H9 (cell line): ENCODE measurements around the gene ELOVL6. TPM values are rescaled to one million over a fixed set of nuclear protein-coding genes. Genes with fewer than 3 reads are reported as not detected.

Experiments
- DNase-seq: peaks from one replicate; pipeline ENCODE4 v3.0.0-alpha.2; 2017
- H2AFZ ChIP-seq: one replicate; pipeline ENCODE4 v1.6.1; 2013; ENCODE audit warnings: mild to moderate bottlenecking, low read length, control low read depth, moderate library complexity
- H2AK5ac ChIP-seq: 2 replicates; pipeline ENCODE4 v1.6.1; 2013; ENCODE audit warnings: low read length, control low read depth, mixed read lengths; ENCODE audit not compliant: insufficient read length
- H2BK120ac ChIP-seq: one replicate; pipeline ENCODE4 v1.6.1; 2013; ENCODE audit warnings: low read depth, mild to moderate bottlenecking, low read length, control low read depth, inconsistent platforms; ENCODE audit not compliant: poor library complexity, severe bottlenecking
- H2BK12ac ChIP-seq: 2 replicates; pipeline ENCODE4 v1.6.1; 2013; ENCODE audit warnings: low read length, control low read depth, mixed read lengths, low read depth; ENCODE audit not compliant: insufficient read length
- H2BK15ac ChIP-seq: 2 replicates; pipeline ENCODE4 v1.6.1; 2013; ENCODE audit warnings: low read depth, low read length, control low read depth
- H2BK20ac ChIP-seq: one replicate; pipeline ENCODE4 v1.6.1; 2013; ENCODE audit warnings: low read depth, mild to moderate bottlenecking, low read length, control low read depth, inconsistent platforms; ENCODE audit not compliant: poor library complexity, severe bottlenecking
- H2BK5ac ChIP-seq: 2 replicates; pipeline ENCODE4 v1.6.1; 2013; ENCODE audit warnings: low read length, control low read depth, mixed read lengths; ENCODE audit not compliant: insufficient read length
- H3K14ac ChIP-seq: 2 replicates; pipeline ENCODE4 v1.6.1; 2013; ENCODE audit warnings: low read length, control low read depth; ENCODE audit not compliant: insufficient read depth
- H3K18ac ChIP-seq: 2 replicates; pipeline ENCODE4 v1.6.1; 2013; ENCODE audit warnings: low read depth, mild to moderate bottlenecking, mixed read lengths, low read length, control low read depth; ENCODE audit not compliant: insufficient read length
- H3K23ac ChIP-seq: 2 replicates; pipeline ENCODE4 v1.6.1; 2013; ENCODE audit warnings: low read length, control low read depth, mixed read lengths, low read depth; ENCODE audit not compliant: insufficient read length
- H3K23me2 ChIP-seq: 2 replicates; pipeline ENCODE4 v1.6.1; 2013; ENCODE audit warnings: low read depth, mild to moderate bottlenecking, mixed read lengths, low read length, control low read depth; ENCODE audit not compliant: insufficient read length, poor library complexity, severe bottlenecking
- H3K27ac ChIP-seq: 2 replicates; pipeline ENCODE4 v1.5.1; 2013; ENCODE audit warnings: low read length, control low read depth, mixed read lengths, low read depth; ENCODE audit not compliant: insufficient read length
- H3K27me3 ChIP-seq: 2 replicates; pipeline ENCODE4 v1.6.1; 2013; ENCODE audit warnings: low read length, control low read depth, inconsistent platforms; ENCODE audit not compliant: insufficient read depth
- H3K4ac ChIP-seq: 2 replicates; pipeline ENCODE4 v1.6.1; 2013; ENCODE audit warnings: low read depth, mild to moderate bottlenecking, control low read depth, inconsistent platforms, low read length, moderate library complexity
- H3K4me1 ChIP-seq: 2 replicates; pipeline ENCODE4 v1.6.1; 2013; ENCODE audit warnings: low read length, control low read depth, inconsistent platforms; ENCODE audit not compliant: insufficient read depth
- H3K4me2 ChIP-seq: 2 replicates; pipeline ENCODE4 v1.6.1; 2013; ENCODE audit warnings: low read length, control low read depth, mixed read lengths; ENCODE audit not compliant: insufficient read length, insufficient read depth
- H3K56ac ChIP-seq: 2 replicates; pipeline ENCODE4 v1.6.1; 2013; ENCODE audit warnings: low read depth, mild to moderate bottlenecking, mixed read lengths, low read length, control low read depth; ENCODE audit not compliant: insufficient read length
- H3K79me1 ChIP-seq: 2 replicates; pipeline ENCODE4 v1.6.1; 2013; ENCODE audit warnings: low read depth, mild to moderate bottlenecking, moderate library complexity, low read length, control low read depth, inconsistent platforms; ENCODE audit not compliant: insufficient read depth, poor library complexity, severe bottlenecking
- H3K79me2 ChIP-seq: 2 replicates; pipeline ENCODE4 v1.6.1; 2013; ENCODE audit warnings: low read length, control low read depth, inconsistent platforms; ENCODE audit not compliant: insufficient read depth
- H3K9ac ChIP-seq: 2 replicates; pipeline ENCODE4 v1.6.1; 2013; ENCODE audit warnings: low read length, control low read depth, mixed read lengths; ENCODE audit not compliant: insufficient read length; ENCODE audit errors: extremely low read depth
- H3K9me3 ChIP-seq: one replicate; pipeline ENCODE4 v1.6.1; 2013; ENCODE audit warnings: low read depth, low read length, inconsistent platforms; ENCODE audit not compliant: control insufficient read depth
- H3T11ph ChIP-seq: one replicate; pipeline ENCODE4 v1.6.1; 2013; ENCODE audit warnings: mild to moderate bottlenecking, low read length, control low read depth, inconsistent platforms
- H4K20me1 ChIP-seq: one replicate; pipeline ENCODE4 v1.6.1; 2013; ENCODE audit not compliant: control insufficient read depth, insufficient read length, insufficient read depth
- H4K5ac ChIP-seq: 2 replicates; pipeline ENCODE4 v1.6.1; 2013; ENCODE audit warnings: low read depth, mild to moderate bottlenecking, mixed read lengths, low read length, control low read depth; ENCODE audit not compliant: insufficient read length
- H4K8ac ChIP-seq: replicated peaks from 2 replicates; pipeline ENCODE4 v1.6.1; 2013; ENCODE audit warnings: low read length, control low read depth, mixed read lengths, low read depth; ENCODE audit not compliant: insufficient read length
- H4K91ac ChIP-seq: 2 replicates; pipeline ENCODE4 v1.6.1; 2013; ENCODE audit warnings: low read depth, mild to moderate bottlenecking, moderate library complexity, mixed read lengths, low read length, control low read depth; ENCODE audit not compliant: insufficient read length
- H3K27ac Mint-ChIP-seq, 3 experiments: 2 replicates in 2 of 3; 3 replicates in 1 of 3; pipeline ENCODE4 v1.8.0; 2020 to 2021; ENCODE audit warnings: mixed read lengths in 3 of 3, mild to moderate bottlenecking in 1 of 3, moderate library complexity in 1 of 3
- H3K27me3 Mint-ChIP-seq: 2 replicates; pipeline ENCODE4 v1.8.0; 2021; ENCODE audit warnings: low read depth, mild to moderate bottlenecking, moderate library complexity, mixed read lengths
- H3K36me3 Mint-ChIP-seq, 3 experiments: 2 replicates in 2 of 3; 3 replicates in 1 of 3; pipeline ENCODE4 v1.8.0; 2020 to 2021; ENCODE audit warnings: low read depth in 3 of 3, mixed read lengths in 3 of 3; ENCODE audit not compliant: insufficient read depth in 1 of 3
- H3K4me1 Mint-ChIP-seq, 2 experiments: 2 replicates each; pipeline ENCODE4 v1.8.0; 2020; ENCODE audit warnings: mixed read lengths in 2 of 2
- H3K4me3 Mint-ChIP-seq, 2 experiments: 2 replicates in 1 of 2; 3 replicates in 1 of 2; pipeline ENCODE4 v1.8.0; 2020 to 2021; ENCODE audit warnings: mild to moderate bottlenecking in 2 of 2, mixed read lengths in 2 of 2, moderate library complexity in 1 of 2
- H3K9me3 Mint-ChIP-seq, 2 experiments: 2 replicates in 1 of 2; 3 replicates in 1 of 2; pipeline ENCODE4 v1.8.0; 2020; ENCODE audit warnings: mild to moderate bottlenecking in 2 of 2, mixed read lengths in 2 of 2, moderate library complexity in 1 of 2
- WGBS: extraction: QIAGEN DNeasy Blood & Tissue Kit; methylation state at CpG from one replicate; pipeline ENCODE4 v1.1.7; 2013; ENCODE audit warnings: missing lambda C conversion rate, low lambda C conversion rate, mixed read lengths; ENCODE audit not compliant: insufficient read length; ENCODE audit errors: extremely low coverage; 5-methylcytosine and 5-hydroxymethylcytosine counted together
- total RNA-seq: library from RNA; stranded (reverse); gene quantifications from 2 replicates; pipeline ENCODE4 v1.2.1, GENCODE V29; 2021
- TF ChIP-seq, protein P1 (sequence below): fragments of 200-600 bp; sonication (generic); conservative IDR thresholded peaks from 3 replicates; pipeline ENCODE4 v1.8.0; 2021; ENCODE audit warnings: antibody characterized with exemption, mild to moderate bottlenecking

The ELOVL6 gene
- total RNA-seq, 1 experiment from 2014 or later: 64.6 TPM

DNA sequence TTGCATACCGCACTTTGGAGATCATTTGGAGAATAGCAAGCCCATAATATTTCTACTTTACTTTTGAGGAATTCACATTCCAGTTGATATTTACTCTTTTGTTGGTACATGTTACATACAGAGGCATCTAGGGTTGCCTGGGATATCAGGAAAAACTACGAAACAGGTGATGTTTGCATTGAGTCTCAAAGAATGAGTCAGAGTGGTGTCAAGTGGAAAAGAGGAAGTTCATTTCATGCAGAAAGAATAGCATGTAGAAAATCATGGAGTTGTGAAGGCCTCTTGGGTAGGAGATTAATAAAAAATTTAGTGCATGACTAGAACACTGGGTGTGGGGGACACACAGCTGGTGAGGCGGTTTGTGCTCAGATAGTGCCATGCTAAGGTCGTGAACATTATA lies 33.5 kb upstream of the ELOVL6 start:
- Histone ChIP-seq H2BK20ac (no peak overlapping the region), H2BK12ac (no peak overlapping the region), H2BK5ac (no peak overlapping the region), H3K9me3 (no peaks in the 10 kb centered on the region), H4K5ac (no peak overlapping the region), H3K4me2 (no peak overlapping the region), H3K23ac (no peak overlapping the region), H3K4me1 (no peaks in the 10 kb centered on the region), H4K20me1 (no peaks in the 10 kb centered on the region), H2BK120ac (no peak overlapping the region), H2BK15ac (no peak overlapping the region), H3K9ac (no peak overlapping the region), H3K79me2 (no peaks in the 10 kb centered on the region), H3K18ac (no peak overlapping the region), H4K91ac (no peak overlapping the region), H3K14ac (no peak overlapping the region), H2AK5ac (no peak overlapping the region), H3K27me3 (no peaks in the 10 kb centered on the region), H3K4ac (no peak overlapping the region), H3K79me1 (no peaks in the 10 kb centered on the region), H3K27ac (no peak overlapping the region), H3T11ph (no peak overlapping the region), H3K56ac (no peak overlapping the region), H4K8ac (no peak overlapping the region), H3K23me2 (no peaks in the 10 kb centered on the region), H2AFZ (no peak overlapping the region)
- no peak for DNase-seq
- no peaks in the 10 kb centered on the region for H3K27me3 Mint-ChIP-seq
- H3K27ac Mint-ChIP-seq: no peak overlapping the region
- no CpG with 5 or more reads among the region's 4 CpGs for WGBS
- TF ChIP-seq, protein P1, sequence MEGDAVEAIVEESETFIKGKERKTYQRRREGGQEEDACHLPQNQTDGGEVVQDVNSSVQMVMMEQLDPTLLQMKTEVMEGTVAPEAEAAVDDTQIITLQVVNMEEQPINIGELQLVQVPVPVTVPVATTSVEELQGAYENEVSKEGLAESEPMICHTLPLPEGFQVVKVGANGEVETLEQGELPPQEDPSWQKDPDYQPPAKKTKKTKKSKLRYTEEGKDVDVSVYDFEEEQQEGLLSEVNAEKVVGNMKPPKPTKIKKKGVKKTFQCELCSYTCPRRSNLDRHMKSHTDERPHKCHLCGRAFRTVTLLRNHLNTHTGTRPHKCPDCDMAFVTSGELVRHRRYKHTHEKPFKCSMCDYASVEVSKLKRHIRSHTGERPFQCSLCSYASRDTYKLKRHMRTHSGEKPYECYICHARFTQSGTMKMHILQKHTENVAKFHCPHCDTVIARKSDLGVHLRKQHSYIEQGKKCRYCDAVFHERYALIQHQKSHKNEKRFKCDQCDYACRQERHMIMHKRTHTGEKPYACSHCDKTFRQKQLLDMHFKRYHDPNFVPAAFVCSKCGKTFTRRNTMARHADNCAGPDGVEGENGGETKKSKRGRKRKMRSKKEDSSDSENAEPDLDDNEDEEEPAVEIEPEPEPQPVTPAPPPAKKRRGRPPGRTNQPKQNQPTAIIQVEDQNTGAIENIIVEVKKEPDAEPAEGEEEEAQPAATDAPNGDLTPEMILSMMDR: no peak
- no peaks in the 10 kb centered on the region for H3K4me1 Mint-ChIP-seq
- H3K36me3 Mint-ChIP-seq: no peaks in the 10 kb centered on the region
- H3K4me3 Mint-ChIP-seq: no peak overlapping the region
- peaks cover 2 to 3% of the 10 kb centered on the region in 2 experiments; a peak in 3 of 5 replicates for H3K9me3 Mint-ChIP-seq
